Measurements from ENCODE around the gene CUX1.

GRCh38 chr7:102302025-102302424 is 484.6 kb downstream of the CUX1 start:
- no peak for TF ChIP-seq CTCF (IDR thresholded peaks at IDR 0.05)
- no peak for TF ChIP-seq POLR2A (IDR thresholded peaks at IDR 0.05)
